Measurements from ENCODE around the gene IRX1. TPM values are rescaled to one million over a fixed set of nuclear protein-coding genes. Genes with fewer than 3 reads are reported as not detected.

The IRX1 gene
- total RNA-seq, 3 donors from 2014 or later: not detected

DNA sequence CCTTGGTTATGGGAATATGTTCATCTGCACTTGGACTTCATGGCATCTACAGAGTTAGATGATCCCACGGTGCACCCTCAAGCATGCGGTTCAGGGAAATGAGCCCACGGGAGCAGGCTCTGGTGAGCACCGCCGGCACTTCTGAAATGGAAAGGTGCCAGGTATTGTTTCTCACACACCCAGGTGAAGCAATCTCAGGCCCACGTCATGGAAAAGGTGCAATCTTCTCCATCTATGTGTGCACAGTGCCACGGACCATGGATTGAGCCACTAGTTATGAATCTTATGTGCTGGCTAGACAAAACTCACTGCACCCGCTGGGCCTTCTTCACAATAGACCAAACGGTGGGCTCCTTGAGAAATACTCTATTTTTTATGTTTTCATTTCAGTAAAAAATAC, 27.3 kb downstream of the IRX1 start:
- Histone ChIP-seq H3K36me3 (ENCODE audit: low read depth) (no peaks in the 10 kb centered on the region), H3K9me3 (no peaks in the 10 kb centered on the region), H3K4me1 (ENCODE audit: low read depth) (no peaks in the 10 kb centered on the region), H3K4me3 (no peak overlapping the region)
- TF ChIP-seq, protein P1, sequence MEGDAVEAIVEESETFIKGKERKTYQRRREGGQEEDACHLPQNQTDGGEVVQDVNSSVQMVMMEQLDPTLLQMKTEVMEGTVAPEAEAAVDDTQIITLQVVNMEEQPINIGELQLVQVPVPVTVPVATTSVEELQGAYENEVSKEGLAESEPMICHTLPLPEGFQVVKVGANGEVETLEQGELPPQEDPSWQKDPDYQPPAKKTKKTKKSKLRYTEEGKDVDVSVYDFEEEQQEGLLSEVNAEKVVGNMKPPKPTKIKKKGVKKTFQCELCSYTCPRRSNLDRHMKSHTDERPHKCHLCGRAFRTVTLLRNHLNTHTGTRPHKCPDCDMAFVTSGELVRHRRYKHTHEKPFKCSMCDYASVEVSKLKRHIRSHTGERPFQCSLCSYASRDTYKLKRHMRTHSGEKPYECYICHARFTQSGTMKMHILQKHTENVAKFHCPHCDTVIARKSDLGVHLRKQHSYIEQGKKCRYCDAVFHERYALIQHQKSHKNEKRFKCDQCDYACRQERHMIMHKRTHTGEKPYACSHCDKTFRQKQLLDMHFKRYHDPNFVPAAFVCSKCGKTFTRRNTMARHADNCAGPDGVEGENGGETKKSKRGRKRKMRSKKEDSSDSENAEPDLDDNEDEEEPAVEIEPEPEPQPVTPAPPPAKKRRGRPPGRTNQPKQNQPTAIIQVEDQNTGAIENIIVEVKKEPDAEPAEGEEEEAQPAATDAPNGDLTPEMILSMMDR (IDR thresholded peaks at IDR 0.05): no peak
- intact Hi-C loops (cut with DNase I, micrococcal nuclease): no loop called here
- DNase-seq (no peak), ATAC-seq (no peak)

GRCh38 chr5:3625626-3626025, 30.0 kb downstream of the IRX1 start:
- no peak for ATAC-seq
- intact Hi-C loops (cut with DNase I, micrococcal nuclease): no loop called here
- Histone ChIP-seq H3K4me3 (no peak overlapping the region), H3K36me3 (ENCODE audit: low read depth) (no peaks in the 10 kb centered on the region), H3K9me3 (no peaks in the 10 kb centered on the region), H3K4me1 (ENCODE audit: low read depth) (no peaks in the 10 kb centered on the region)
- DNase-seq: no peak
- TF ChIP-seq, protein P1 (IDR thresholded peaks at IDR 0.05): no peak

GRCh38 chr5:3634061-3634460, 38.4 kb downstream of the IRX1 start:
- ATAC-seq (no peak), DNase-seq (no peak)
- Histone ChIP-seq H3K4me3 (no peak overlapping the region), H3K9me3 (peaks cover 15% of the 10 kb centered on the region), H3K36me3 (ENCODE audit: low read depth) (no peaks in the 10 kb centered on the region), H3K4me1 (ENCODE audit: low read depth) (no peaks in the 10 kb centered on the region)
- TF ChIP-seq, protein P1 (IDR thresholded peaks at IDR 0.05): no peak
- intact Hi-C loops (cut with DNase I, micrococcal nuclease): no loop called here

GRCh38 chr5:3639175-3639574, 43.5 kb downstream of the IRX1 start:
- no peaks in the 10 kb centered on the region for H3K36me3 ChIP-seq (ENCODE audit: low read depth)
- TF ChIP-seq, protein P1 (IDR thresholded peaks at IDR 0.05): no peak
- intact Hi-C loops (cut with DNase I, micrococcal nuclease): no loop called here
- H3K4me1 ChIP-seq (ENCODE audit: low read depth): no peaks in the 10 kb centered on the region
- ATAC-seq (no peak), DNase-seq (no peak)
- H3K4me3 ChIP-seq: no peak overlapping the region
- peaks cover 13% of the 10 kb centered on the region for H3K9me3 ChIP-seq

- TF ChIP-seq, protein P1 (IDR thresholded peaks at IDR 0.05): no peak
- no peak for DNase-seq
- no peak for ATAC-seq
- no peak overlapping the region for H3K4me3 ChIP-seq
- no peaks in the 10 kb centered on the region for H3K4me1 ChIP-seq (ENCODE audit: low read depth)
- H3K9me3 ChIP-seq: peaks cover 8% of the 10 kb centered on the region
- H3K36me3 ChIP-seq (ENCODE audit: low read depth): no peaks in the 10 kb centered on the region
- intact Hi-C loops (cut with DNase I, micrococcal nuclease): no loop called here
These were observed 46.6 kb downstream of the IRX1 start for GRCh38 chr5:3642231-3642630.

DNA sequence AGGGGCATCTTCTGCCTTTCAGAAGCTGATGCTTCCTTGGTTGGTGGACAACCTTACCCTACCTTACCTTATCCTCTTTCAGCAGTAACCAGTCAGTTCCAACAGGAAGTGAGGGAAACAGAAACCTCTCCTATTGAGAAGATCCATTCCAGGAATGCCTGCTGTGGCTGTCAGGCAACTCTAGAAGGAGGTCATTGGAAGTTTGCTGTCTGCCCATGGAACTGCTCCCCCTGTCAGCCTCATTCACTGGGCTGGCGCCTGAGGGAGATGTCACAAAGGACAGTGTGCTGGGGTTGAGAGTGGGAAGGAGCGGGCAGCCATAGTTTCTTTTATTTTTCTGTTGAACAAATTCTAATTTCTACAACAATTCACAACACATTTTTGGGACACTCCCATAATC, 54.7 kb downstream of the IRX1 start:
- Histone ChIP-seq H3K9me3 (peaks cover 2% of the 10 kb centered on the region), H3K4me1 (ENCODE audit: low read depth) (no peaks in the 10 kb centered on the region), H3K4me3 (no peak overlapping the region), H3K36me3 (ENCODE audit: low read depth) (no peaks in the 10 kb centered on the region)
- no peak for ATAC-seq
- TF ChIP-seq, protein P1 (IDR thresholded peaks at IDR 0.05): no peak
- intact Hi-C loops (cut with DNase I, micrococcal nuclease): no loop called here
- DNase-seq: no peak
